GM12878 (cell line): ENCODE results near the gene GPR158.

Source experiments
- CBFB ChIP-seq: IDR thresholded peaks from 2 replicates; pipeline ENCODE4 v1.6.1; 2016; ENCODE audit warnings: antibody characterized with exemption, low read depth
- MYC ChIP-seq: IDR thresholded peaks from 2 replicates; pipeline ENCODE4 v1.6.1; 2011; ENCODE audit warnings: mild to moderate bottlenecking, low read length, moderate library complexity, inconsistent platforms; ENCODE audit not compliant: insufficient read depth, insufficient replicate concordance, insufficient read length, severe bottlenecking
- ZNF24 ChIP-seq: fragments of 450-650 bp; IDR thresholded peaks from 2 replicates; pipeline ENCODE4 v1.6.1; 2017; ENCODE audit warnings: antibody characterized with exemption, mild to moderate bottlenecking
- TF ChIP-seq, protein P1 (sequence below): IDR thresholded peaks from 2 replicates; pipeline ENCODE4 v1.6.1; 2012; ENCODE audit warnings: mild to moderate bottlenecking, low read depth, low read length

DNA sequence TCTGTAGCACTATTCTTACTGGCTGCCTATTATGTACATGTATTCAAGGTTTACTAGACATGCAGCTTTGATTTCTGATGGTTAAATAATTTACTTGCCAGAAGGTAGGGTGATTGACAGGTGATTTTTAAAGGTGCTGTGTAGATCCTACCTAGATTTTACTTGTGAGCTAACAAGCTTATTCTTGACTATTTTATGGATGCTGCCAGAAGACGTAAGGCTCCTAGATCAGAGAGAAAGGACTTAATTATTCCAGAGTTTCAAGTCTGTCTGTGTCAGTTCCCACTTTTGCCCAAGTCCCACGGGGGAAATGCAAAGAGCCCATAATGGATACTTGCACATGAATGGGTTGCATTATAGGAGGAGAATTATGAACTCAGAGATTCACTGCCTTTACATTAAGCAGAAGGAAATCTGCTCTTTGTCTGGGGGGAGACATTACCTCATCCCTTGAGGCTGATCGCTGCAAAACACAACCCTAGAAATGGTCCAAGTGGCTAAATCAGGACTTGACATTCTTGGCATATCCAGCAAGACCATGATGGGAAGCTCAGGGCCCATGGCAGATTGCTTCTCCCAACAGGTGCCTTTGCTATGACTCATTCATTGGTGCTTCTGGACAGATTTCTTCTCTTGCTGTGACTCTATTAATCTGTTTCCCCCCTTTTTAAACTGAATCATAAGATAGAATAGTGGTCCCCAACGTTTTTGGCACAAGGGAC, 32.1 kb downstream of the GPR158 start:
- TF ChIP-seq CBFB: no peak
- TF ChIP-seq, protein P1, sequence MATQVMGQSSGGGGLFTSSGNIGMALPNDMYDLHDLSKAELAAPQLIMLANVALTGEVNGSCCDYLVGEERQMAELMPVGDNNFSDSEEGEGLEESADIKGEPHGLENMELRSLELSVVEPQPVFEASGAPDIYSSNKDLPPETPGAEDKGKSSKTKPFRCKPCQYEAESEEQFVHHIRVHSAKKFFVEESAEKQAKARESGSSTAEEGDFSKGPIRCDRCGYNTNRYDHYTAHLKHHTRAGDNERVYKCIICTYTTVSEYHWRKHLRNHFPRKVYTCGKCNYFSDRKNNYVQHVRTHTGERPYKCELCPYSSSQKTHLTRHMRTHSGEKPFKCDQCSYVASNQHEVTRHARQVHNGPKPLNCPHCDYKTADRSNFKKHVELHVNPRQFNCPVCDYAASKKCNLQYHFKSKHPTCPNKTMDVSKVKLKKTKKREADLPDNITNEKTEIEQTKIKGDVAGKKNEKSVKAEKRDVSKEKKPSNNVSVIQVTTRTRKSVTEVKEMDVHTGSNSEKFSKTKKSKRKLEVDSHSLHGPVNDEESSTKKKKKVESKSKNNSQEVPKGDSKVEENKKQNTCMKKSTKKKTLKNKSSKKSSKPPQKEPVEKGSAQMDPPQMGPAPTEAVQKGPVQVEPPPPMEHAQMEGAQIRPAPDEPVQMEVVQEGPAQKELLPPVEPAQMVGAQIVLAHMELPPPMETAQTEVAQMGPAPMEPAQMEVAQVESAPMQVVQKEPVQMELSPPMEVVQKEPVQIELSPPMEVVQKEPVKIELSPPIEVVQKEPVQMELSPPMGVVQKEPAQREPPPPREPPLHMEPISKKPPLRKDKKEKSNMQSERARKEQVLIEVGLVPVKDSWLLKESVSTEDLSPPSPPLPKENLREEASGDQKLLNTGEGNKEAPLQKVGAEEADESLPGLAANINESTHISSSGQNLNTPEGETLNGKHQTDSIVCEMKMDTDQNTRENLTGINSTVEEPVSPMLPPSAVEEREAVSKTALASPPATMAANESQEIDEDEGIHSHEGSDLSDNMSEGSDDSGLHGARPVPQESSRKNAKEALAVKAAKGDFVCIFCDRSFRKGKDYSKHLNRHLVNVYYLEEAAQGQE: no peak
- no peak for TF ChIP-seq MYC
- TF ChIP-seq ZNF24: no peak
